Measurements from ENCODE around the gene BEND3.

Gene BEND3

DNA sequence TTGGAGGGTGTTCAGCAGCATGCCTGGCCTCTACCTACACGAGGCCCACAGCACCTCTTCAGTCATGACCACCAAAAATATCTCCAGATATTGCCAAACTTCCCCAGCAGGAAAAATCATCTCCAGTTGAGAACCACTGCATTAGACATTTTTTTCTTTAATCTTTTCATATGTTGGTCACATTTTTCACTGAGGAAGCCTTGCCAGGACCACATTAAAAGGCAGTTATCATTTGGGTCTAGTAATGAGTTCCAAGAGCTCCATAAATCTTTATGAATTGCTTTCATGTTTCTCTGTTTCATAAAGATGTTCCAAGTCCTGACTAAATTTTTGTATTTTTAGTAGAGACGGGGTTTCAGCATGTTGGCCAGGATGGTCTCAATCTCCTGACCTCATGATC, 58.5 kb downstream of the BEND3 start:
- no peak overlapping the region for H3K4me3 ChIP-seq (ENCODE audit: control insufficient read depth, low read depth, low read length)
- DNase-seq (ENCODE audit: low read depth) = no peak
- TF ChIP-seq, protein P1, sequence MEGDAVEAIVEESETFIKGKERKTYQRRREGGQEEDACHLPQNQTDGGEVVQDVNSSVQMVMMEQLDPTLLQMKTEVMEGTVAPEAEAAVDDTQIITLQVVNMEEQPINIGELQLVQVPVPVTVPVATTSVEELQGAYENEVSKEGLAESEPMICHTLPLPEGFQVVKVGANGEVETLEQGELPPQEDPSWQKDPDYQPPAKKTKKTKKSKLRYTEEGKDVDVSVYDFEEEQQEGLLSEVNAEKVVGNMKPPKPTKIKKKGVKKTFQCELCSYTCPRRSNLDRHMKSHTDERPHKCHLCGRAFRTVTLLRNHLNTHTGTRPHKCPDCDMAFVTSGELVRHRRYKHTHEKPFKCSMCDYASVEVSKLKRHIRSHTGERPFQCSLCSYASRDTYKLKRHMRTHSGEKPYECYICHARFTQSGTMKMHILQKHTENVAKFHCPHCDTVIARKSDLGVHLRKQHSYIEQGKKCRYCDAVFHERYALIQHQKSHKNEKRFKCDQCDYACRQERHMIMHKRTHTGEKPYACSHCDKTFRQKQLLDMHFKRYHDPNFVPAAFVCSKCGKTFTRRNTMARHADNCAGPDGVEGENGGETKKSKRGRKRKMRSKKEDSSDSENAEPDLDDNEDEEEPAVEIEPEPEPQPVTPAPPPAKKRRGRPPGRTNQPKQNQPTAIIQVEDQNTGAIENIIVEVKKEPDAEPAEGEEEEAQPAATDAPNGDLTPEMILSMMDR (IDR thresholded peaks at IDR 0.05; ENCODE audit: control insufficient read depth, insufficient read depth, low read depth, low read length, missing control alignments) = no peak

- TF ChIP-seq, protein P1 (IDR thresholded peaks at IDR 0.05; ENCODE audit: control insufficient read depth, insufficient read depth, low read depth, low read length, missing control alignments) = no peak
Observed at GRCh38 chr6:107047807-107048206, 67.5 kb downstream of the BEND3 start.

DNA sequence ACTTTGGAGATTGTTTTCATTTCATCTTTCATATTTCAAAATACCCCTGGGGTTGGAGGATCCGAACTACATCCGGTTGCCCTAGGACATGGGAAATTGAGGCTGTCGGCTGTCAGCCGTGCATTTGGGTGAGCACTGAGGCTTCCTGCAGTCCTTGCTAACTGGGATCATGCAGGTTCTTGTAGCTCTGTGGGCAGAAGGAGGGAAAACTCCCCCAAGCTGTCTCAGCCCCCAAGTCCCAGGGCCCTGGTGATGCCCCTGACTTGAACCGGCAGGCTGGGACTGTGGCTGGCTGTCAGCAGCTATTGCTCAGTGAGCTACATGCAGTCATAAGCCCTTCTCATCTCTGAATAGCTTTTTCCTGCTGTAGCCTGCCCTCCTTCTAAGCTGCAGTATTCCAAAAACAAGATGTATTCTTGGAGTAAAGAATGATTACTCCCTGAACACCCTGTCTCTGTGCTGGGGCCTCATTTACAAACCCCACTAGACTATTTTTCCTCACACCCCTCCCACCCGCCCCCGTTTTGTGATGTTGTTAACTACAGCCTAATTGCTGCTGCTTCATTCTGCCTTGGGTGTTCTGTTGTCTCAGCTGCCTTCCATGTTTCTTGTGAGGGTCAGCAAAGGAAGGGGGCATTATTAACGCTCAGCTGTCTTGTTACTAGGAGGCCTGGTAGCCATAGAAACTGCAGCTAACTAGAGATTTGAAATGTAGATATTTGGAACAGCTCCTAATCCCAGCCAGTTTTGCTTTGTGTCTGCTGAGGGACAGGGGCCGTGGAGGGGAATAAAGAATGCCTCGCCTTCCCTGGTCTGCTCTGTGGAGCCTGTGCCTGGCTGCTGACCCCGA, 69.3 kb downstream of the BEND3 start:
- H3K4me3 ChIP-seq (ENCODE audit: control insufficient read depth, low read depth, low read length) = no peak overlapping the region
- TF ChIP-seq, protein P1 (IDR thresholded peaks at IDR 0.05; ENCODE audit: control insufficient read depth, insufficient read depth, low read depth, low read length, missing control alignments) = no peak
- no peak for DNase-seq (ENCODE audit: low read depth)

More at GRCh38 chr6:107047807-107048206, 67.5 kb downstream of the BEND3 start:
- H3K4me3 ChIP-seq (ENCODE audit: control insufficient read depth, low read depth, low read length) = no peak overlapping the region
- no peak for DNase-seq (ENCODE audit: low read depth)

- DNase-seq (ENCODE audit: low read depth) = no peak
- TF ChIP-seq, protein P1 (IDR thresholded peaks at IDR 0.05; ENCODE audit: control insufficient read depth, insufficient read depth, low read depth, low read length, missing control alignments) = no peak
- H3K4me3 ChIP-seq (ENCODE audit: control insufficient read depth, low read depth, low read length) = no peak overlapping the region
Observed at GRCh38 chr6:107033126-107033525, 82.2 kb downstream of the BEND3 start.

- TF ChIP-seq, protein P1 (IDR thresholded peaks at IDR 0.05; ENCODE audit: control insufficient read depth, insufficient read depth, low read depth, low read length, missing control alignments) = no peak
Observed at GRCh38 chr6:107032051-107032450, 83.3 kb downstream of the BEND3 start.

DNA sequence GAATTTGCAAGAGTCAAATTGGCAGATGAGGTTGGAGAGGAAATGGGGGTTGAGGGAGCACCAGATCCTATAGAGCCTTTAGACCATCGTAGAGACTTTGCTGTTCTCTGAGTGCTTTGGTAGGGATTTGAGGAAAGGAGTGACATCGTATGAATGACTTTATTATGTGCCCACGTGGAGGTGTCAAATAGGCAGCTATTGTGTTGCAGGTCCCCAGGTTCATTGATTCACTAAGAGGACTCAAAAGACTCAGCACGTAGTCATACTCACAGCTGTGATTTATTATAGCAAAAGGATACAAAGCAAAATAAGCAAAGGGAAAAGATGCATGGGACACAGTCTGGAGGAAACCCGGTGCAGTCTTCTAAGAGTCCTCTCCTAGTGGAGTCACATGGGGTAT, 85.2 kb downstream of the BEND3 start:
- no peak overlapping the region for H3K4me3 ChIP-seq (ENCODE audit: control insufficient read depth, low read depth, low read length)
- no peak for DNase-seq (ENCODE audit: low read depth)
- TF ChIP-seq, protein P1 (IDR thresholded peaks at IDR 0.05; ENCODE audit: control insufficient read depth, insufficient read depth, low read depth, low read length, missing control alignments) = no peak

More at GRCh38 chr6:107032051-107032450, 83.3 kb downstream of the BEND3 start:
- no peak for DNase-seq (ENCODE audit: low read depth)
- H3K4me3 ChIP-seq (ENCODE audit: control insufficient read depth, low read depth, low read length) = no peak overlapping the region
